GM19328 (cell line): ENCODE data around the gene ZNF70.

Source experiments
- ATAC-seq: cut with Tn5 transposase; IDR thresholded peaks from one replicate; pipeline ENCODE4 v1.9.1; 2021; ENCODE audit warnings: mild to moderate bottlenecking, moderate library complexity; ENCODE audit not compliant: unreplicated experiment

Gene ZNF70

GRCh38 chr22:23779731-23780130 is 28.8 kb upstream of the ZNF70 start:
- ATAC-seq = no peak

GRCh38 chr22:23779083-23779482 is 28.2 kb upstream of the ZNF70 start:
- no peak for ATAC-seq

- ATAC-seq = no peak
These were observed 27.6 kb upstream of the ZNF70 start for GRCh38 chr22:23778577-23778900.

- no peak for ATAC-seq
These were observed 27.1 kb upstream of the ZNF70 start for GRCh38 chr22:23777776-23778576.

- no peak for ATAC-seq
These were observed 25.0 kb upstream of the ZNF70 start for GRCh38 chr22:23775779-23776375.

- no peak for ATAC-seq
These were observed 24.1 kb upstream of the ZNF70 start for GRCh38 chr22:23774922-23775436.

GRCh38 chr22:23774114-23774921 is 23.4 kb upstream of the ZNF70 start:
- ATAC-seq = no peak

GRCh38 chr22:23773483-23774113 is 22.7 kb upstream of the ZNF70 start:
- no peak for ATAC-seq

- ATAC-seq = no peak
These were observed 21.9 kb upstream of the ZNF70 start, which contains the start of gene MMP11 for GRCh38 chr22:23772649-23773473. Gene MMP11 (plus strand): TSS chr22:23772849. CDS start chr22:23772871, 22 bp downstream.

- no peak for ATAC-seq
These were observed 21.4 kb upstream of the ZNF70 start for GRCh38 chr22:23772315-23772648.

GRCh38 chr22:23769321-23769965 is 18.5 kb upstream of the ZNF70 start:
- ATAC-seq = no peak

- ATAC-seq = peak; percentile 50
These were observed 17.0 kb upstream of the ZNF70 start, which contains the start of gene CHCHD10 for GRCh38 chr22:23767673-23768548. Gene CHCHD10 (minus strand): TSS chr22:23767972. CDS start chr22:23767874, 98 bp downstream.

- no peak for ATAC-seq
These were observed 16.4 kb upstream of the ZNF70 start for GRCh38 chr22:23767303-23767672.

GRCh38 chr22:23764899-23765881 is 14.3 kb upstream of the ZNF70 start:
- no peak for ATAC-seq

GRCh38 chr22:23763954-23764353 is 13.0 kb upstream of the ZNF70 start:
- no peak for ATAC-seq

GRCh38 chr22:23763579-23763945 is 12.7 kb upstream of the ZNF70 start:
- no peak for ATAC-seq

GRCh38 chr22:23762842-23763578 is 12.1 kb upstream of the ZNF70 start, which contains the start of gene C22orf15:
Gene C22orf15 (plus strand): TSS chr22:23762990. CDS start chr22:23763307, 317 bp downstream.
- ATAC-seq = no peak
